Fibroblast of mammary gland (primary cell): Measurements from ENCODE around the gene CACNA1F.
A peak's percentile ranks its signal among the peaks of the same experiment; 100 is the strongest.

Experiments used
- DNase-seq: peaks from one replicate; pipeline ENCODE4 v3.0.0-alpha.2; 2010; ENCODE audit warnings: low read depth
- H3K4me3 ChIP-seq: 2 replicates; pipeline ENCODE4 v1.5.1; 2011; ENCODE audit warnings: low read depth, mild to moderate bottlenecking, low read length, moderate library complexity; ENCODE audit not compliant: control insufficient read depth
- TF ChIP-seq, protein P1 (sequence below): conservative IDR thresholded peaks from 2 replicates; pipeline ENCODE4 v1.5.1; 2011; ENCODE audit warnings: low read depth, low read length, inconsistent platforms; ENCODE audit not compliant: control insufficient read depth, insufficient read depth

CACNA1F gene

GRCh38 chrX:49204017-49204416, 29.1 kb downstream of the CACNA1F start:
- no peak for DNase-seq
- TF ChIP-seq, protein P1, sequence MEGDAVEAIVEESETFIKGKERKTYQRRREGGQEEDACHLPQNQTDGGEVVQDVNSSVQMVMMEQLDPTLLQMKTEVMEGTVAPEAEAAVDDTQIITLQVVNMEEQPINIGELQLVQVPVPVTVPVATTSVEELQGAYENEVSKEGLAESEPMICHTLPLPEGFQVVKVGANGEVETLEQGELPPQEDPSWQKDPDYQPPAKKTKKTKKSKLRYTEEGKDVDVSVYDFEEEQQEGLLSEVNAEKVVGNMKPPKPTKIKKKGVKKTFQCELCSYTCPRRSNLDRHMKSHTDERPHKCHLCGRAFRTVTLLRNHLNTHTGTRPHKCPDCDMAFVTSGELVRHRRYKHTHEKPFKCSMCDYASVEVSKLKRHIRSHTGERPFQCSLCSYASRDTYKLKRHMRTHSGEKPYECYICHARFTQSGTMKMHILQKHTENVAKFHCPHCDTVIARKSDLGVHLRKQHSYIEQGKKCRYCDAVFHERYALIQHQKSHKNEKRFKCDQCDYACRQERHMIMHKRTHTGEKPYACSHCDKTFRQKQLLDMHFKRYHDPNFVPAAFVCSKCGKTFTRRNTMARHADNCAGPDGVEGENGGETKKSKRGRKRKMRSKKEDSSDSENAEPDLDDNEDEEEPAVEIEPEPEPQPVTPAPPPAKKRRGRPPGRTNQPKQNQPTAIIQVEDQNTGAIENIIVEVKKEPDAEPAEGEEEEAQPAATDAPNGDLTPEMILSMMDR = no peak
- H3K4me3 ChIP-seq = no peak overlapping the region

- TF ChIP-seq, protein P1 = no peak
- no peak overlapping the region for H3K4me3 ChIP-seq
- no peak for DNase-seq
Measured at GRCh38 chrX:49203536-49203935, 29.6 kb downstream of the CACNA1F start.

GRCh38 chrX:49202022-49202421, 31.1 kb downstream of the CACNA1F start:
- DNase-seq = no peak
- TF ChIP-seq, protein P1 = no peak
- no peak overlapping the region for H3K4me3 ChIP-seq

GRCh38 chrX:49199906-49200771, 33.0 kb downstream of the CACNA1F start, which contains the start of gene SYP:
TSS of gene SYP (minus strand) at chrX:49200193. CDS start at chrX:49200186, 7 bp downstream.
- peak; percentile 80 for DNase-seq
- H3K4me3 ChIP-seq = peak within 1 kb of the TSS; percentile 28
- TF ChIP-seq, protein P1 = no peak

- TF ChIP-seq, protein P1 = no peak
- no peak overlapping the region for H3K4me3 ChIP-seq
- DNase-seq = no peak
Measured at GRCh38 chrX:49199315-49199595, 33.9 kb downstream of the CACNA1F start.

- TF ChIP-seq, protein P1 = no peak
- DNase-seq = no peak
- no peak overlapping the region for H3K4me3 ChIP-seq
Measured at GRCh38 chrX:49198540-49199314, 34.4 kb downstream of the CACNA1F start.
